Measurements from ENCODE around the gene L3MBTL4. TPM values are rescaled to one million over a fixed set of nuclear protein-coding genes. Genes with fewer than 3 reads are reported as not detected.

The L3MBTL4 gene
- total RNA-seq, 1 experiment from 2014 or later = 0.87 TPM

- H3K4me3 ChIP-seq (ENCODE audit: low read depth in 2 of 2, low read length in 2 of 2) = no peak overlapping the region
- H3K9me3 ChIP-seq (ENCODE audit: control insufficient read depth, insufficient read depth, low read depth, low read length) = no peaks in the 10 kb centered on the region
- no peak for ATAC-seq
- no peak overlapping the region for H3K27ac ChIP-seq (ENCODE audit: low read length)
- no peak for DNase-seq (ENCODE audit: low read depth, low spot score)
- TF ChIP-seq SIN3A (IDR thresholded peaks at IDR 0.05; ENCODE audit: borderline replicate concordance, insufficient read depth, low read depth, low read length) = no peak
- TF ChIP-seq TCF7L2 (IDR thresholded peaks at IDR 0.05; ENCODE audit: low read depth, low read length) = no peak
- no peak for TF ChIP-seq CTCF (IDR thresholded peaks at IDR 0.05)
- no peak for TF ChIP-seq POLR2AphosphoS5 (IDR thresholded peaks at IDR 0.05; ENCODE audit: low read depth, low read length)
- TF ChIP-seq REST (IDR thresholded peaks at IDR 0.05; ENCODE audit: insufficient read depth in 1 of 2, low read depth in 2 of 2, low read length in 1 of 2) = no peak
- ChIA-PET POLR2A (no interaction called here), CTCF (no interaction called here)
- H3K4me1 ChIP-seq (ENCODE audit: control insufficient read depth, insufficient read depth, low read length) = no peaks in the 10 kb centered on the region
- no TSS peak for BruUV-seq (replicated peaks)
- no peaks in the 10 kb centered on the region for H3K27me3 ChIP-seq (ENCODE audit: control insufficient read depth, insufficient read depth, low read length)
- intact Hi-C loops (cut with micrococcal nuclease; ENCODE audit: unreplicated experiment) (no loop called here), in situ Hi-C loops (cut with HindIII; ENCODE audit: low pct_unique_long_range_greater_than_20kb, low sequenced_read_pairs) (no loop called here)
- H3K36me3 ChIP-seq (ENCODE audit: control insufficient read depth, insufficient read depth, low read length) = no peaks in the 10 kb centered on the region
Measured at GRCh38 chr18:6119761-6120160, 294.9 kb downstream of the L3MBTL4 start.

- ATAC-seq = no peak
- TF ChIP-seq POLR2AphosphoS5 (IDR thresholded peaks at IDR 0.05; ENCODE audit: low read depth, low read length) = no peak
- TF ChIP-seq CTCF (IDR thresholded peaks at IDR 0.05) = no peak
- no peak for TF ChIP-seq REST (IDR thresholded peaks at IDR 0.05; ENCODE audit: insufficient read depth in 1 of 2, low read depth in 2 of 2, low read length in 1 of 2)
- no peak for TF ChIP-seq TCF7L2 (IDR thresholded peaks at IDR 0.05; ENCODE audit: low read depth, low read length)
- no peak for TF ChIP-seq SIN3A (IDR thresholded peaks at IDR 0.05; ENCODE audit: borderline replicate concordance, insufficient read depth, low read depth, low read length)
- in situ Hi-C loops (cut with HindIII; ENCODE audit: low pct_unique_long_range_greater_than_20kb, low sequenced_read_pairs) (no loop called here), intact Hi-C loops (cut with micrococcal nuclease; ENCODE audit: unreplicated experiment) (no loop called here)
- H3K27ac ChIP-seq (ENCODE audit: low read length) = no peak overlapping the region
- H3K9me3 ChIP-seq (ENCODE audit: control insufficient read depth, insufficient read depth, low read depth, low read length) = no peaks in the 10 kb centered on the region
- no peaks in the 10 kb centered on the region for H3K4me1 ChIP-seq (ENCODE audit: control insufficient read depth, insufficient read depth, low read length)
- DNase-seq (ENCODE audit: low read depth, low spot score) = no peak
- H3K36me3 ChIP-seq (ENCODE audit: control insufficient read depth, insufficient read depth, low read length) = no peaks in the 10 kb centered on the region
- ChIA-PET POLR2A (no interaction called here), CTCF (interaction anchor here (0.7 kb wide), 1 partner anchor 59 kb away, joined by 3 read pairs; no protein-coding TSS in a partner anchor)
- BruUV-seq (replicated peaks) = no TSS peak
- H3K4me3 ChIP-seq (ENCODE audit: low read depth in 2 of 2, low read length in 2 of 2) = no peak overlapping the region
- H3K27me3 ChIP-seq (ENCODE audit: control insufficient read depth, insufficient read depth, low read length) = no peaks in the 10 kb centered on the region
Measured at GRCh38 chr18:6118080-6118479, 296.6 kb downstream of the L3MBTL4 start.

Measured in Panc1 (cell line).